Measurements from ENCODE around the gene CAMTA1. TPM values are rescaled to one million over a fixed set of nuclear protein-coding genes. Genes with fewer than 3 reads are reported as not detected.

The CAMTA1 gene
- total and polyA plus RNA-seq, 4 donors, result 78.7 to 438 (median 173) TPM

- H3K27me3 ChIP-seq (ENCODE audit: control insufficient read depth in 1 of 2, insufficient read depth in 2 of 2, low read length in 1 of 2), result no peaks in the 10 kb centered on the region
- 93% methylated on average over 10 of the region's 10 CpGs for whole genome bisulfite sequencing, 2 donors
- intact Hi-C loops (cut with DNase I), result no loop called here
- H3K27ac ChIP-seq (ENCODE audit: low read depth in 1 of 2, low read length in 2 of 2), result no peak overlapping the region
- DNase-seq (no peak), ATAC-seq (ENCODE audit: low FRiP score) (no peak)
- no peak overlapping the region for H3K4me3 ChIP-seq (ENCODE audit: low read length in 2 of 2)
- H3K36me3 ChIP-seq (ENCODE audit: control insufficient read depth in 1 of 2, insufficient read depth in 2 of 2, low read length in 1 of 2), result no peaks in the 10 kb centered on the region
- H3K4me1 ChIP-seq (ENCODE audit: control insufficient read depth in 1 of 2, insufficient read depth in 2 of 2, low read length in 2 of 2), result no peaks in the 10 kb centered on the region
- no peaks in the 10 kb centered on the region for H3K9me3 ChIP-seq (ENCODE audit: control insufficient read depth, low read length)
These were observed 892.6 kb downstream of the CAMTA1 start for GRCh38 chr1:7677815-7678214.

- intact Hi-C loops (cut with DNase I), result no loop called here
- no peak overlapping the region for H3K27ac ChIP-seq (ENCODE audit: low read depth in 1 of 2, low read length in 2 of 2)
- no peaks in the 10 kb centered on the region for H3K27me3 ChIP-seq (ENCODE audit: control insufficient read depth in 1 of 2, insufficient read depth in 2 of 2, low read length in 1 of 2)
- H3K4me1 ChIP-seq (ENCODE audit: control insufficient read depth in 1 of 2, insufficient read depth in 2 of 2, low read length in 2 of 2), result no peaks in the 10 kb centered on the region
- whole genome bisulfite sequencing, 2 donors, result 91% methylated on average over 9 of the region's 9 CpGs
- DNase-seq (no peak), ATAC-seq (ENCODE audit: low FRiP score) (no peak)
- no peaks in the 10 kb centered on the region for H3K9me3 ChIP-seq (ENCODE audit: control insufficient read depth, low read length)
- H3K36me3 ChIP-seq (ENCODE audit: control insufficient read depth in 1 of 2, insufficient read depth in 2 of 2, low read length in 1 of 2), result no peaks in the 10 kb centered on the region
- H3K4me3 ChIP-seq (ENCODE audit: low read length in 2 of 2), result no peak overlapping the region
These were observed 893.4 kb downstream of the CAMTA1 start for GRCh38 chr1:7678491-7679158.

GRCh38 chr1:7679159-7679872, 894.1 kb downstream of the CAMTA1 start:
- DNase-seq (no peak), ATAC-seq (ENCODE audit: low FRiP score) (no peak)
- Histone ChIP-seq H3K36me3 (ENCODE audit: control insufficient read depth in 1 of 2, insufficient read depth in 2 of 2, low read length in 1 of 2) (no peaks in the 10 kb centered on the region), H3K4me3 (ENCODE audit: low read length in 2 of 2) (no peak overlapping the region), H3K27ac (ENCODE audit: low read depth in 1 of 2, low read length in 2 of 2) (no peak overlapping the region), H3K4me1 (ENCODE audit: control insufficient read depth in 1 of 2, insufficient read depth in 2 of 2, low read length in 2 of 2) (no peaks in the 10 kb centered on the region), H3K9me3 (ENCODE audit: control insufficient read depth, low read length) (no peaks in the 10 kb centered on the region), H3K27me3 (ENCODE audit: control insufficient read depth in 1 of 2, insufficient read depth in 2 of 2, low read length in 1 of 2) (no peaks in the 10 kb centered on the region)
- intact Hi-C loops (cut with DNase I), result no loop called here
- 86% methylated on average over 17 of the region's 17 CpGs for WGBS, 2 donors

GRCh38 chr1:7679873-7680206, 894.6 kb downstream of the CAMTA1 start:
- H3K9me3 ChIP-seq (ENCODE audit: control insufficient read depth, low read length), result no peaks in the 10 kb centered on the region
- ATAC-seq (ENCODE audit: low FRiP score) (no peak), DNase-seq (no peak)
- intact Hi-C loops (cut with DNase I), result no loop called here
- no peaks in the 10 kb centered on the region for H3K4me1 ChIP-seq (ENCODE audit: control insufficient read depth in 1 of 2, insufficient read depth in 2 of 2, low read length in 2 of 2)
- no peaks in the 10 kb centered on the region for H3K36me3 ChIP-seq (ENCODE audit: control insufficient read depth in 1 of 2, insufficient read depth in 2 of 2, low read length in 1 of 2)
- H3K4me3 ChIP-seq (ENCODE audit: low read length in 2 of 2), result peak overlapping the region; percentile 67 to 79
- 2 to 4% methylated on average over 14 of the region's 14 CpGs for WGBS, 2 donors
- H3K27ac ChIP-seq (ENCODE audit: low read depth in 1 of 2, low read length in 2 of 2), result no peak overlapping the region
- H3K27me3 ChIP-seq (ENCODE audit: control insufficient read depth in 1 of 2, insufficient read depth in 2 of 2, low read length in 1 of 2), result no peaks in the 10 kb centered on the region

GRCh38 chr1:7680207-7680954, 895.1 kb downstream of the CAMTA1 start:
- H3K27ac ChIP-seq (ENCODE audit: low read depth in 1 of 2, low read length in 2 of 2), result no peak overlapping the region
- WGBS, 2 donors, result 1 to 2% methylated on average over 53 to 89 of the region's 89 CpGs
- peak overlapping the region; percentile 67 to 79 for H3K4me3 ChIP-seq (ENCODE audit: low read length in 2 of 2)
- ATAC-seq (ENCODE audit: low FRiP score) (peak; percentile 68), DNase-seq (peak in 1 of 2 donors; percentile 64)
- H3K36me3 ChIP-seq (ENCODE audit: control insufficient read depth in 1 of 2, insufficient read depth in 2 of 2, low read length in 1 of 2), result no peaks in the 10 kb centered on the region
- no peaks in the 10 kb centered on the region for H3K4me1 ChIP-seq (ENCODE audit: control insufficient read depth in 1 of 2, insufficient read depth in 2 of 2, low read length in 2 of 2)
- intact Hi-C loops (cut with DNase I), result no loop called here
- H3K27me3 ChIP-seq (ENCODE audit: control insufficient read depth in 1 of 2, insufficient read depth in 2 of 2, low read length in 1 of 2), result no peaks in the 10 kb centered on the region
- no peaks in the 10 kb centered on the region for H3K9me3 ChIP-seq (ENCODE audit: control insufficient read depth, low read length)

- 4 to 5% methylated on average over 13 to 16 of the region's 16 CpGs for WGBS, 2 donors
- H3K9me3 ChIP-seq (ENCODE audit: control insufficient read depth, low read length), result no peaks in the 10 kb centered on the region
- DNase-seq, result no peak
- no peaks in the 10 kb centered on the region for H3K36me3 ChIP-seq (ENCODE audit: control insufficient read depth in 1 of 2, insufficient read depth in 2 of 2, low read length in 1 of 2)
- peak overlapping the region; percentile 67 to 79 for H3K4me3 ChIP-seq (ENCODE audit: low read length in 2 of 2)
- H3K4me1 ChIP-seq (ENCODE audit: control insufficient read depth in 1 of 2, insufficient read depth in 2 of 2, low read length in 2 of 2), result no peaks in the 10 kb centered on the region
- intact Hi-C loops (cut with DNase I), result no loop called here
- no peak overlapping the region for H3K27ac ChIP-seq (ENCODE audit: low read depth in 1 of 2, low read length in 2 of 2)
- no peak for ATAC-seq (ENCODE audit: low FRiP score)
- H3K27me3 ChIP-seq (ENCODE audit: control insufficient read depth in 1 of 2, insufficient read depth in 2 of 2, low read length in 1 of 2), result no peaks in the 10 kb centered on the region
These were observed 895.7 kb downstream of the CAMTA1 start for GRCh38 chr1:7680955-7681268.

- Histone ChIP-seq H3K4me3 (ENCODE audit: low read length in 2 of 2) (no peak overlapping the region), H3K9me3 (ENCODE audit: control insufficient read depth, low read length) (no peaks in the 10 kb centered on the region), H3K27ac (ENCODE audit: low read depth in 1 of 2, low read length in 2 of 2) (no peak overlapping the region), H3K36me3 (ENCODE audit: control insufficient read depth in 1 of 2, insufficient read depth in 2 of 2, low read length in 1 of 2) (no peaks in the 10 kb centered on the region), H3K27me3 (ENCODE audit: control insufficient read depth in 1 of 2, insufficient read depth in 2 of 2, low read length in 1 of 2) (no peaks in the 10 kb centered on the region), H3K4me1 (ENCODE audit: control insufficient read depth in 1 of 2, insufficient read depth in 2 of 2, low read length in 2 of 2) (no peaks in the 10 kb centered on the region)
- 88 to 90% methylated on average over 6 of the region's 6 CpGs for WGBS, 2 donors
- intact Hi-C loops (cut with DNase I), result no loop called here
- ATAC-seq (ENCODE audit: low FRiP score) (no peak), DNase-seq (peak in 1 of 2 donors; percentile 22)
These were observed 896.1 kb downstream of the CAMTA1 start for GRCh38 chr1:7681401-7681800.

GRCh38 chr1:7683521-7683920, 898.3 kb downstream of the CAMTA1 start:
- Histone ChIP-seq H3K27ac (ENCODE audit: low read depth in 1 of 2, low read length in 2 of 2) (no peak overlapping the region), H3K36me3 (ENCODE audit: control insufficient read depth in 1 of 2, insufficient read depth in 2 of 2, low read length in 1 of 2) (no peaks in the 10 kb centered on the region), H3K4me1 (ENCODE audit: control insufficient read depth in 1 of 2, insufficient read depth in 2 of 2, low read length in 2 of 2) (no peaks in the 10 kb centered on the region), H3K9me3 (ENCODE audit: control insufficient read depth, low read length) (no peaks in the 10 kb centered on the region), H3K27me3 (ENCODE audit: control insufficient read depth in 1 of 2, insufficient read depth in 2 of 2, low read length in 1 of 2) (no peaks in the 10 kb centered on the region), H3K4me3 (ENCODE audit: low read length in 2 of 2) (no peak overlapping the region)
- 94 to 96% methylated on average over 15 of the region's 15 CpGs for WGBS, 2 donors
- ATAC-seq (ENCODE audit: low FRiP score) (no peak), DNase-seq (peak in 1 of 2 donors; percentile 44)
- intact Hi-C loops (cut with DNase I), result no loop called here

- ATAC-seq (ENCODE audit: low FRiP score) (no peak), DNase-seq (no peak)
- WGBS, 2 donors, result 81 to 89% methylated on average over 8 of the region's 8 CpGs
- Histone ChIP-seq H3K4me1 (ENCODE audit: control insufficient read depth in 1 of 2, insufficient read depth in 2 of 2, low read length in 2 of 2) (no peaks in the 10 kb centered on the region), H3K9me3 (ENCODE audit: control insufficient read depth, low read length) (no peaks in the 10 kb centered on the region), H3K27me3 (ENCODE audit: control insufficient read depth in 1 of 2, insufficient read depth in 2 of 2, low read length in 1 of 2) (no peaks in the 10 kb centered on the region), H3K36me3 (ENCODE audit: control insufficient read depth in 1 of 2, insufficient read depth in 2 of 2, low read length in 1 of 2) (no peaks in the 10 kb centered on the region), H3K27ac (ENCODE audit: low read depth in 1 of 2, low read length in 2 of 2) (no peak overlapping the region), H3K4me3 (ENCODE audit: low read length in 2 of 2) (no peak overlapping the region)
- intact Hi-C loops (cut with DNase I), result no loop called here
These were observed 898.9 kb downstream of the CAMTA1 start for GRCh38 chr1:7684132-7684531.
